ENCODE data around the gene USO1.
"Not testable (repeated sequence)": the region's sequence is repeated elsewhere in the genome, so short reads cannot be mapped to it uniquely, and the experiment has no call there.

The USO1 gene

DNA sequence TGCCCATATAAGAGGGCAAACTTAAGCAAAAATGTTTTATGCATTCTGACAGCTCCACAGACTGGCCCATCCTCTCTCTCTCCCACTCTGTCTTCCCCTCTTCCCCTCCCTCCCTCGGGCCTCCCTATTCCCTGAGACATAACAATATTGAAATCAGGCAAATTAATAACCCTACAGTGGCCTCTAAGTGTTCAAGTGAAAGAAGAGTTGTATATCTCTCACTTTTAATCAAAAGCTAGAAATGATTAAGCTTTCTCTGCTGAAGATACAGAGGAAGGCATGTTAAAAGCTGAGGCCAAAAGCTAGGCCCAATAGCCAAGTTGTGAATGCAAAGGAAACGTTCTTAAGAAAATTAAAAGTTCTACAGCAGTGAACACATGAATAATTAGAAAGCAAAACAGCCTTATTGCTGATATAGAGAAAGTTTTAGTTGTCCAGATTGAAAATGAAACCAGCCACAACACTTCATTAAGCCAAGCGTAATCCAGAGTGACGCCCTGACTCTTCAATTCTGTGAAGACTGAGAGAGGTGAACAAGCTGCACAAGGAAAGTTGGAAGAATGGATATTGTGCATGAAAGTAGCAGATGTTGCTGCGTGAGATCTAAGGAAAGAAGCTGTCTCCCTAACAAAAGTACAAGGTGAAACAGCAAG lies 54.9 kb downstream of the USO1 start:
- no peak for DNase-seq

DNA sequence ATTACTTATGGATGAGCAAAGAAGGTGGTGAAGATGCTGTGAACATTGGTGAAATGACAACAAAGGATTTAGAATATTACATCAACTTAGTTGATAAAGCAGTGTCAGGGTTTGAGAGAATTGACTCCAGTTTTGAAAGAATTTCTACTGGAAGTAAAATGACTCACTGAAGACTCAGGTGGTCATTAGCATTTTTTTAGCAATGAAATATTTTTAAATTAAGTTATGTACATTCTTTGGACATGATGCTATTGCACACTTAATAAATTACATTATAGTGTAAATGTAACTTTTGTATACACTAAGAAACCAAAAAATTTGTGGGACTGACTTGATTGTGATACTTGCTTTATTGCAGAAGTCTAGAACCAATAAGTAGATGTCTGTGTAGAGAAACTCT lies 56.9 kb downstream of the USO1 start:
- no peak for DNase-seq

DNA sequence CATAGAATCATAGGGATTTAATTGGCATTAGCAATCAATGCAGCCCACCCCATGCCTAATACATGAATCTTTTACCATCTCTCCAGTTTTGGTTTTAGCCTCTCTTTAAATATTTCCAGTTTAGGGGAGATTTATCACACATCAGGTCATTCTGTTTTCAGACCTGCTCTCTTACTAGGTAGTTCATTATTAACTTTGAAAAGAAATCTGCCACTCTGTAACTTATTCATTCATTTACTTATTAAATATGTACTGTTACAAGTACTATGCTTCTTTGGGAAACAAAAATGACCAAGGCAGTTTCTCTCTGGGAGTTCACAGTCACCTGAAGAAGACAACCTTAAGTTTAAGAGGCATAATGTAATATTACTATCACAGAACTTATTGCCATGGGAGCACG lies 62.1 kb downstream of the USO1 start:
- no peak for DNase-seq

DNA sequence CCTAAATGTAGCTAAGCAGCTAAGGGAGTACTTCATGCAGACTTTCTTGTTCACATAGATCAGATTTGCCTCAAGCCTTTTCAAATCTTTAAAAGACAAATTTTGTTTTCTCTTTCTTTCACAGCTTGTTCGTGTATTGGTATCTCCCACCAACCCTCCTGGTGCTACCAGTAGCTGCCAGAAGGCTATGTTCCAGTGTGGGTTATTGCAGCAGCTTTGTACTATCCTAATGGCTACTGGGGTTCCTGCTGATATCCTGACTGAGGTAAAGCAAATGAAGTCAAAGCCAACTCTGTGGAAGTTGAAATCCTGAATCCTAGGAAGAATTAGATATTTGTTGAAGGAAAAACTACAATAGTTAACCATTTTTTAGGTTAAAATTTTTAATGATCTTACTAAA lies 62.6 kb downstream of the USO1 start:
- no peak for DNase-seq

DNA sequence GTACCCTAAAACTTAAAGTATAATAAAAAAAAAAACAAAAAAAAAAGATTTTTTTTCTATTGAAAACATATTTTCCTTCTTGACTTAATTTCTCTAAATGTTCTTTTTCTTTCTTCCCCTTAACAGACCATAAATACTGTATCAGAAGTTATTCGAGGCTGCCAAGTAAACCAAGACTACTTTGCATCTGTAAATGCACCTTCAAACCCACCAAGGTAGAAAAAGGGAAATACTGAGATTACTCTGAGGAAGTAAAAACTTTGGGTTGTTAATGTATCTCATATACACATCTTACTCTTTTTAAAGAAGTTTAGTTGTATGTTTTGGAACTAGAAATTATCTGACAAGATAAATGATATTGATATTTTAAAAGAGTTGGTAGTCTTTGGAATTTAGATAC lies 65.6 kb downstream of the USO1 start:
- no peak for DNase-seq

DNA sequence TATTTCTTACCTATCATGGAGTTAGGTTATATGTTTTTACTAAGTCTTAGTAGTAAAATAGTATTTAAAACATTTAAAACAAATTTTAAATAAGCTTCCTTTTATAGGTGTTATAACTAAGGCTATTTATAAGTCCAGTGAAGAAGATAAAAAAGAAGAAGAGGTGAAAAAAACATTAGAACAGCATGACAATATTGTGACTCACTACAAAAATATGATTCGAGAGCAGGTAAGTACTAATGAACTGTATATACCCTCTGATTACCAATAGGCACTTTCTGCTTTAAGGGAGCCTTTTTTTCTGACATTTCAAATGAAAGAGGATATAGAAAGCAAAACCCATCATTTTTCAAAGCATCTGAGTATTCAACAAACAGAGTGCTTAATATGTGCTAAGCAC lies 76.6 kb downstream of the USO1 start:
- no peak for DNase-seq

DNA sequence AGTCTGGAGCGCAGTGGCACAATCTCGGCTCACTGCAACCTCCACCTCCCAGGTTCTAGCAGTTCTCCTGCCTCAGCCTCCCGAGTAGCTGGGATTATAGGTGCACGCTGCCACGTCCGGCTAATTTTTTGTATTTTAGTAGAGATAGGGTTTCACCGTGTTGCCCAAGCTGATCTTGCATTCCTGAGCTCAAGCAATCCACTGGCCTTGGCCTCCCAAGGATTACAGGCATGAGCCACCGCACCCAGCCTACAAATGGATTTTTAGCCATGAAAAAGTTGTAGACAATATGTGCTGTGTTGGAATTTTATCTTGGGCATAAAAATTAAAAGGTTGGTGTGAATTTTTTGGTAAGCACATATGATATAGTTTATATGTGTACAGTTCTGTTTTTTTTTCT lies 81.7 kb downstream of the USO1 start:
- not testable (repeated sequence) for DNase-seq

DNA sequence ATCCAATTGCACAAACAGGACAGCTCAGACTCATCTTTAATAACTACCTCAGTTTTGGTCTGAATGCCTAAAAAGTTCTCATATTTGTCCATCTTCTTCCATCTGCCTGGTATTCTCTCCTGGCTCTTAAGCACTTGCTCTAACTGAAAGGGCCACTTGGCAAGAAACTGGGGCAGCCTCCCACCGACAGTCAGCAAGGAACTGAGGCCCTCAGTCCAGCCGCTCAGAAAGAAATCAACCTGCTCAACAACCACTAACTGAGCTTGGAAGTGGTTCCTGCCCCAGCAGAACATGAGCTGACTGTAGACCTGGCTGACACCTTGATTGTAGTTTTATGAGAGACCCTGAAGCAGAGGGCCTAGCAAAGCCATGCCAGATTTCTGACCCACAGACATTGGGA lies 93.5 kb downstream of the USO1 start:
- DNase-seq = no peak

DNA sequence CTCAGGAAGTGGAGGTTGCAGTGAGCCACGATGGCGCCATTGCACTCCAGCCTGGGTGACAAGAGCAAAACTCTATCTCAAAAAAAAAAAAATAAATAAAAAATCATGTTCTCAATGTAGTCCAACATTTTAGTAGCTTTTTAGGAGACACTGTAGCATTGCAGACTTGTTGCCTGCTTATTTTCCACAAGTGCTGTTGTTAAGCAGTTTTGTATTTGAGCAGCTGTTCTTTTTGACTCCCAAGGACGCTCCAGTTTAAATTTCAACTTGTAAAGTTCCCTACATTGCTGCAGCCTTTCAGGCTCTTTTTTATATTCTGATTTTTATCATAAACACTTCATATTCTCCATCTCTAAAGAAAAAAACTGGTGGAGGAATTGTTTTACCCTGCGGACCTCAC lies 94.7 kb downstream of the USO1 start:
- no peak for DNase-seq

DNA sequence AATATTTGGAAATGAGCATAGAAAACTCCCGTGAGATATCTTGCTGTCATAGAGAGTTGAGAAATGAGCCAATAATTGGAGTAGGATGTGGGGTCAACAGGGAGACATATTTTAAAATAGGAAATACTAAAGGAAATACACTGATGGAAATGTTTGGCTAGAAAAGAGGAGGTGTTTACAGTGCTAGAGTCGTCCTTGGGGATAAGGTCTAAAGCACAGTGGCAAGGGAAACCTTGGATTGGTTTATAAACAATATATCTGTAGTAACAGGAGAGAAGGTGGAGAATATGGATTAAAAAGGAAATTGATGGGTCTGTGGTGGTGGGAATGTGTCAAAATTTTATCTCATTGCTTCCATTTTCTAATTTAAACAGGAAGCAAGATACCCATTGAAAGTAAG lies 95.8 kb downstream of the USO1 start:
- DNase-seq = no peak

DNA sequence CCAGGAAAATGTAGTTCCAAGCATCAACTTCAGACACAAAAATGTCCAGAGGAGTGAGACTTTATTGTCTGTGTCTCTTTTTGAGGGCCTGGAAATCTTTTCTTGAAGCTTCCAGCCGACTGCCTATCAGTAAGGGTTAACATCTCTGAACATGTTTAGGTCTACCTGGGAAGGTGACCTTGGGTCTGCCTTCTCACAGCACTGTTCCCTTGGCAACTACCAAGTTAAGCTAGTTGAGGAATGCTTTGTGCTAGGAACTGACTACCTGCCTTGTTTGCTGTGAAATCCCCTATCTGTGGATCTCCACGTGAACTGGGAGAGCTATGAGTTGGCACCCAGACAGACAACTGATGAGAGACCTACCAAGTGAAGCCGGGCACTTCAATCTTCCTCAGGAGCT lies 96.3 kb downstream of the USO1 start:
- DNase-seq = no peak

DNA sequence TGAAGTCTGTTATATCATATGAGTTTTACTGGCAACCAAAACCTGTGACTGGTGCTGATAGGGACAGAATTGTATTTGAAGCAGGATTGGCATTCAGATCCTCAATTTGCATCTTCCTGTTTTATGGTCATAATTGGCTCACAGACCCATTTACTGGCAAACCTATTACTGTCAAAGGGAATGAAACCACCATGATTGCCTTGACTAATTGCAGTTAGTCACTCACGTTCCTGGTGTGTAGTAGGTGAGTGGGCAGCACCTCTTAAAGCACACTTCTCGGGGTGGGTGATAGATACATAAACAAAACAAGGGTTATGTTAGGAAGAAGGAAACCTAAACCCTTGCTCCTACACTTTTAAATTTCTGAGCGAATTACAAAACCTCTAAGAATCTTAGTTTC lies 96.8 kb downstream of the USO1 start:
- DNase-seq = no peak

DNA sequence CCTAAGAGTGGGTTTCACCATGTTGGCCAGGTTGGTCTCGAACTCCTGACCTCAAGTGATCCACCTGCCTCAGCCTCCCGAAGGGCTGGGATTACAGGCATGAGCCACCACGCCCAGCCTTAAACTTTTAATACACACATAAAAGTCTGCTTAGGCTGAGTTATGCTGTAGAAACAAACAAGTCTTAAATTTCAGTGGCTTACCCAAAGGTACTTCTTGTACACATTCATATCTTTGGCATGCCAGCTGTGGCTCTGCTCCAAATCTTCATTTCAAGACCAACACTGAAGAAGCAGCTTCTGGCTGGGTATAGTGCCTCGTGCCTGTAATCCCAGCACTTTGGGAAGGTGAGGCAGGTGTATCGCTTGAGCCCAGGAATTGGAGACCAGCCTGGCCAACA lies 97.6 kb downstream of the USO1 start:
- DNase-seq = no peak

DNA sequence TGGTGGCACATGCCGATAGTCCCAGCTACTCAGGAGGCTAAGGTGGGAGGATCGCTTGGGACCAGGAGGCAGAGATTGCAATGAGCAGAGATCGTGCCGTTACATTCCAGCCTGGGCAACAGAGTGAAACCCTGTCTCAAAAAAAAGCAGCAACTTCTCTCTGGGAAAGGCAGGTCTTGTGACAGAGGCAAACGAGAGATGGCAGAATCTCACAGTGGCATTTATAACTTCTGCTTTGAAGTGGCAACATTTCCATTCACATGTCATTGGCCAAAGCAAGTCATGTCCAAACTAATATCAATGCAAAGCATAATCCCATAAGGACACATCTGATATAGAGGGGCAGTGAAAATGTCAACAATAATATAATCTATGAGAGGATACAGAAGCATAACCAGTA lies 98.0 kb downstream of the USO1 start:
- no peak for DNase-seq

DNA sequence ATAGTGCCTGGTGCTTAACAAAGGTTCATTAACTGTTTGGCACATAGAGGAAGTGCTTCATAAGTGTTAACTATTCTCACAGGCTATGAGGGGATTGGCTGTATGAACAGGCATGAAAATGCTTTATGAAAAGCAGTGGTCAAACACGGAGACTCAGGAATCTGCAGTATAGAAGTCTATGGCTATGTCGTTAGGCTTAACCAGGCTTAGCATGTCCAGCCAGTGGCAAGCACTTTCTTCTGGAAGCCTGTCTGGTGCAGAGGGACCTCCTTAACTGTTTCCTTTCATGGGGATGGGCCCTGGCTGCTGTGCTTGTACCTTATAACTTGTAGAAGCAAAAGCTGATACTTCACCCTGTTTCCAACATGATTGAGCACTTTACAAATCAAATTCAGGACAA lies 99.4 kb downstream of the USO1 start:
- no peak for DNase-seq

DNA sequence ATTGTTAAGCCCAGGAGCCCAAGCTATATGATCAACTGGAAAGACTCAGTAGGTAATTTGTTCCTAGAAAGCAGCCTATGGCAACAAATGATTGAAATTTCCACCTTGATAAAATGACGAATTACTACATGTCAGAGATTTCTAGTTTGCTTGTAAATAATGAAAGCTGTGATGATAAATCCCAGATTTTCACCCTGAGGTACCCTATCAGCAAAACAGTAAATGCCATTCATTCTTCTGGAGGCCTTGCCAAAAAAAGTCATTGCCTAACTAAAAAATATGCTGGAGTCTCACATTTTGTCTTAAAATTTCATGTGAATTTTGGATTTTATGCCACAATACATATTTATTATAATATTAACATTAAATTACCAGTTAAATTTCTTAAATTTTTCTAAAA lies 106.5 kb downstream of the USO1 start:
- no peak for DNase-seq

DNA sequence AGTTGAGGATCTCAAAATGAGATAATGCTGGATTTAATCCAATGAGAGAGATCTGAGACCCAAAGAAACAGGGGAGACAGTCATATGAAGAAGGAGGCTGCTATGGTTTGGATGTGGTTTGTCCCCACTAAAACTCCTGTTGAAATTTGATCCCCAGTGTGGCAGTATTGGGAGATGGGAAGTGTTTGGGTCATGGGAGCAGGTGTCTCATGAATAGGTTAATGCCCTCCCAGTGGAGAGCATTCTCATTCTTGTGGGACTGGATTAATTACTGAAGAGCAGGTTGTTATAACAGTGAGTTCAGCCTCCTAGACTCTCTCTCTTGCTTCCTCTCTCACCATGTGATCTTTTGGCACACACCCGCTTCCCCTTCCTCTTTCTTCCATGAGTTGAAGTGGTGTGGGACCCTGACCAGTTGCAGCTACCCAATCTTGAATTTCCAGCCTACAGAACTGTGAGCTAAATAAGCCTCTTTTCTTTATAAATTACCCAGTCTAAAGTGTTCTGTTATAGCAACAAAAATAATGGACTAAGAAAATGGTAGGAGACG lies 107.6 kb downstream of the USO1 start:
- no peak for DNase-seq

DNA sequence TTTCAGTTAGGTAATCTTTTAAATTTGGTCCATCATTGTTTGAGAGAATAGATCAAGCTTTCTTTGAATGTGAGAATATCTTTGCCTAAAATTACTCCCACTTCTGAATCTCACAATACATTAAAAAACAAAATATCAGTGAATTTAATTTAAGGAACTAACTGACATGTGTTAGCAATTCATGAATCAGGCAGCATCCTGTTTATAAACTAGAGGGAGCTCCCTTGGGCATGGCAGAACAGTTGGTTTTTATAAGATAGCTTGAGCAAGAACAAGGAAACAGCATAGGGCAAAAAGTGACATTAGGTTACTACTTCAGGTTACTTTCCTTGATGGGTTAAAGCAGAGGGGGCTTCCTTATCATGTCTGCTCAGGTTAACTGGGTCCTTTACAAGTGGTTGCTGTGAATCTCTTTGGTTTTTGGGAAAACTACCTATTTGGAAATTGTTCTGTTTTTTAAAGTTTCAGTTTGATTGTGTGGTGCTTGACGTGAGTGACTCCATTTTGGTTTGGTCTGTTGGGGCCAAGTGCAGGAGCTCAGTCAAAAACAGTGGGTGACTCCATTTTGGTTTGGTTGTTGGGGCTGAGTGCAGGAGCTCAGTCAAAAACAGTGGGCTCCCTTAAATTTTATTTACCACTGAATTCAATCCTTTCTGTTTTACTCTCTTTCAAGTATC lies 109.9 kb downstream of the USO1 start:
- DNase-seq = no peak

DNA sequence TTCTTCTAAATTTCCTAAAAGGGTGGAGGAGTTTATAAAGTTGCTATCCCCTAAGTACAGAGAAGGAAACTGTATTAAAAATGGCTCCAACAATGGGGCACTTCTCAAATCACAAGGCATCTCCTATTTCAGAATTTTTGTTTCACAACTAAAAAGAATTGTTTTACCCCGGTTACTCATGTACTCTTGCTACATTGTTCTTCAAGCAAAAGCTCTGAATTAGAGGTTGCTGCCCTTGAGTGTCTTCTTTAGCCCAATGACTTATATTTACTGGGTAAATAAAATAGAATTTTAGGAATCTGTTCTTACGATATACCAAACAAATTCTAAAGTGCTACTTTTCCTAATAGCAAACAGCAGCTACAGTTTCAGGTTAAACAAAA lies 110.4 kb downstream of the USO1 start:
- DNase-seq = no peak

DNA sequence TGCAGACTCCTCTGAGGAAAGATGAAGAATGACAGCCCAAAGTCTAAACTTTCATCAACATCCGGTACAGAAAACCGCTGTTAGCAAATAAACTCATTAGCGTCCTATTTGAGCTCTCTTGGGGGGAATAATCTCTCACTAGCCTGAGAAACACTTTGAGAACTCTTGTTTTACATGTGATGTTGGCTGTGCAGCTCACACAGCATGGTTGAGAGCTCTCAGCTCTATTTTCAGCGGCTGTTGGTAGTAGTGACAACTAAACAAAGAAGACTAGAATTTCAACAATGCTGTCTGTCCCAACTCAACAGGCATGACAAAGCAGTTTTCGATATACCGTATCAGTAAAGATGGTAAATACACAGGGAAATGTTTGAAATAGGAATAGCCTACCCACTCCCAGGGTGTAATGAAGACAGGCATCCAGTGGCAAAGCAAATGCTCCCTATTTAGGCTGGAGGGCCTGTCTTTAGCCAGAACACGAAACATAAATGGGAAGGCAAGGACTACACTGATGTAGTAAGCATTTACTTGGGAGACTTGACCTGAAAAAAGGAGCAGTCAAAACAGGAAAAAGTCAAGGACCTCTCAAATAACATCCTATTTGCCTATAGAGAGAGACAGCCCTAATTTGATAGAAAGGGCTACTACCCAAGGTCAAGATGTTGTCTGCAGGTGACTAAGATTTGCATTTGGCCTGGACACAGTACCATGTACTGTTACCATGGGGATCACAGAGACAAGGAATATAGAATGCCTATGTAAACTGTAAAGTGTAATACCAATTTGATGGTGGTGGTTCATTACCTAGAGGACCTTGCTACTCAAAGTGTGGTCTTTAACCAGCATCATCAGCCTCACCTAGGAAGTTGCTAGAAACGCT lies 117.5 kb downstream of the USO1 start:
- no peak for DNase-seq

DNA sequence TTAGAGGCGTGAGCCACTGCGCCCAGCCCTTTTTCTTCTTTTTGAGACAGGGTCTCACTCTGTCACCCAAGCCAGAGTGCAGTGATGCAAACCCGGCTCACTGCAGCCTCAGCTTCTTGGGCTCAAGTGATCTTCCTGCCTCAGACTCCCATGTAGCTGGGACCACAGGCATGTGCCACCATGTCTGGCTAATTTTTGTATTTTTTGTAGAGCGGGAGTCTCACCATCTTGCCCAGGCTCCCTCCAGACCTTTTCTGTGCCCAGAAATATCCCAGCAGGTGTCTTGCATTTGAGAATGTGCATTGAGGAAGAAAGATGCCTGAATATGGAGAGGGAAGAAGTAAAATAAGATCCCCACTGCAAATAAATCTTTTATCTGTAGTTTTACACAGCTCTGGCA lies 119.2 kb downstream of the USO1 start:
- no peak for DNase-seq

DNA sequence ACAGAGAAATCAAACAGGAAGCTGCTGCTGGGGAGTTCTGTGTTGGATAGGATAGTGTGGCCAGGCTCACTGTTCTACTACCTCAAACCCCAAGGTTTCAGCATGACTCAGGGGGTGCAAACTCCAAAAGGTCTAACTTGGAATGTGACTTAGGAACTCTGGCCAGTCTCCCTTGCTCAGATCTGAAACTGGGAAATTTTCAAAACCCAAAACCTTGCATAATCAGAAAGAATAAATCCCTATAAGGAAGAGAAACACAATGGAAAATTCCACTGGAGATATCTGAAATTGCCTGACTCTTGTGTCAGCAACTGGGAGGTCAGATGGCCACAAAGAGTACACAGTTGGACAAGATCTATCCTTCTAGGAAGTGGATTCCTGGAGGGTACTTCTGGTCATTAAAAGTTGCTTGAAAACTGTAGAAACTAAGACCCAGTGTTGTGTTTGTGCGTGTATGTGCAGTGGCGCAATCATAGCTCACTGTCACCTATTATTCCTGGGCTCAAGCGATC lies 119.8 kb downstream of the USO1 start:
- no peak for DNase-seq

DNA sequence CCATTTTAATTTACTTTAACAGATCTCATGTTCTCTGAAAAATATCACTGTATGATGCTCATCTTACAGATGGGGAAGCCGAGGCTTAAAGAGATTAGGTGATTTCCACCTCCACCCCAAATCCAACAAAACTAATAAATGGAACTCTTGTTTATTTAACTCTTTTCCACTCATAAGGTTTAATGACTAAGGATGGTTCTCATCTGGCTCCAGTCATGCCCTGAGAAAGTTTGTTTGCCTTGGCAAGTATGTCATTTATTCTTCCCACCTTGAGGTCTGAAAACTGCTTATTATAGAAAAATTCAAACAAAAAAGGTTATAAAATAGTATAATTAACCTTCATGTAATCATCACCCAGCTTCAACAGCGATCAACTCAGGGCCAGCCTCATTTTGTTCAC lies 121.6 kb downstream of the USO1 start:
- DNase-seq = no peak
